ENCODE data around the gene SUSD6. TPM values are rescaled to one million over a fixed set of nuclear protein-coding genes. Genes with fewer than 3 reads are reported as not detected.

Gene SUSD6
- total RNA-seq, 1 experiment from 2014 or later, result 24.1 TPM

DNA sequence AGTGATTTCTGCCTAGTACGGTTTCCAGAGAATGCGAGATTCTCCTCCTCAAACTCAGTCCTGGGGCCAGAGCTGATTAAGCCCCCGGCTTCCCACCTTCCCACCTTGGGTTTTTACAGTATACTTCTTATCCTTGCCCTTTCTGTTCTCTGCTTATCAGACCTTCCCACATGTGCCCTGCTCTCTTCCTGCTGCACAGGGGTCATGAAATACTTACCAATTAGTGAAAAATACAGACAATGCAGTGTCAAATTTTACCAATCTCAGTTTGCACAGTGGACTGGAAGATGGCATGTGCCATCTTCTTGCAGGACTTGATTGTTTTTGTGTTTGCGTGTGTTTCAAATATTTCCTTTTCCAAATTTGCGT lies 14.7 kb downstream of the SUSD6 start:
- ChIA-PET POLR2A (ENCODE audit: unreplicated experiment) (no interaction called here), CTCF (no interaction called here)
- TF ChIP-seq, protein P1, sequence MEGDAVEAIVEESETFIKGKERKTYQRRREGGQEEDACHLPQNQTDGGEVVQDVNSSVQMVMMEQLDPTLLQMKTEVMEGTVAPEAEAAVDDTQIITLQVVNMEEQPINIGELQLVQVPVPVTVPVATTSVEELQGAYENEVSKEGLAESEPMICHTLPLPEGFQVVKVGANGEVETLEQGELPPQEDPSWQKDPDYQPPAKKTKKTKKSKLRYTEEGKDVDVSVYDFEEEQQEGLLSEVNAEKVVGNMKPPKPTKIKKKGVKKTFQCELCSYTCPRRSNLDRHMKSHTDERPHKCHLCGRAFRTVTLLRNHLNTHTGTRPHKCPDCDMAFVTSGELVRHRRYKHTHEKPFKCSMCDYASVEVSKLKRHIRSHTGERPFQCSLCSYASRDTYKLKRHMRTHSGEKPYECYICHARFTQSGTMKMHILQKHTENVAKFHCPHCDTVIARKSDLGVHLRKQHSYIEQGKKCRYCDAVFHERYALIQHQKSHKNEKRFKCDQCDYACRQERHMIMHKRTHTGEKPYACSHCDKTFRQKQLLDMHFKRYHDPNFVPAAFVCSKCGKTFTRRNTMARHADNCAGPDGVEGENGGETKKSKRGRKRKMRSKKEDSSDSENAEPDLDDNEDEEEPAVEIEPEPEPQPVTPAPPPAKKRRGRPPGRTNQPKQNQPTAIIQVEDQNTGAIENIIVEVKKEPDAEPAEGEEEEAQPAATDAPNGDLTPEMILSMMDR (conservative IDR thresholded peaks at IDR 0.05), result no peak
- TF ChIP-seq EZH2 (IDR thresholded peaks at IDR 0.05; ENCODE audit: low read depth), result no peak
- Histone ChIP-seq H3K4me2 (no peak overlapping the region), H3F3A (ENCODE audit: insufficient read depth, low read depth) (peaks cover 6% of the 10 kb centered on the region; the same call in 1 of the 2 replicates), H3K9me2 (ENCODE audit: insufficient read depth) (no peaks in the 10 kb centered on the region), H3K9me3 (ENCODE audit: insufficient read depth, low read depth) (no peaks in the 10 kb centered on the region), H3K27me3 (ENCODE audit: insufficient read depth, low read depth) (no peaks in the 10 kb centered on the region), H3K27ac (no peak overlapping the region), H2AFZ (no peak overlapping the region), H3K4me3 (no peak overlapping the region), H3K4me1 (replicated peaks; ENCODE audit: insufficient read depth) (peaks cover 6% of the 10 kb centered on the region), H4K20me1 (ENCODE audit: insufficient read depth) (no peaks in the 10 kb centered on the region), H3K79me2 (ENCODE audit: low read depth) (no peaks in the 10 kb centered on the region), H3K36me3 (ENCODE audit: low read depth) (no peaks in the 10 kb centered on the region)
- no TSS peak for BruUV-seq (replicated peaks)
- intact Hi-C loops (cut with micrococcal nuclease; ENCODE audit: unreplicated experiment), result no loop called here
- DNase-seq, result no peak

GRCh38 chr14:69629225-69630127 lies 18.1 kb downstream of the SUSD6 start:
- peaks cover 28% of the 10 kb centered on the region for H3K4me1 ChIP-seq (replicated peaks; ENCODE audit: insufficient read depth)
- no peaks in the 10 kb centered on the region; the same call in 1 of the 2 replicates for H3F3A ChIP-seq (ENCODE audit: insufficient read depth, low read depth)
- no peak overlapping the region for H3K4me3 ChIP-seq
- no peak for TF ChIP-seq EZH2 (IDR thresholded peaks at IDR 0.05; ENCODE audit: low read depth)
- H4K20me1 ChIP-seq (ENCODE audit: insufficient read depth), result no peaks in the 10 kb centered on the region
- no peak overlapping the region for H3K4me2 ChIP-seq
- H3K27ac ChIP-seq, result no peak overlapping the region
- no peak overlapping the region for H2AFZ ChIP-seq
- H3K79me2 ChIP-seq (ENCODE audit: low read depth), result no peaks in the 10 kb centered on the region
- H3K9me3 ChIP-seq (ENCODE audit: insufficient read depth, low read depth), result no peaks in the 10 kb centered on the region
- no peaks in the 10 kb centered on the region for H3K9me2 ChIP-seq (ENCODE audit: insufficient read depth)
- no peaks in the 10 kb centered on the region for H3K36me3 ChIP-seq (ENCODE audit: low read depth)
- intact Hi-C loops (cut with micrococcal nuclease; ENCODE audit: unreplicated experiment), result loop anchor here (2.0 kb wide), 2 partner anchors 17 to 29 kb away; no protein-coding TSS in a partner anchor
- ChIA-PET POLR2A (ENCODE audit: unreplicated experiment) (interaction anchor here (0.6 kb wide), 1 partner anchor 35 kb away, joined by 8 read pairs; no protein-coding TSS in a partner anchor), CTCF (no interaction called here)
- no TSS peak for BruUV-seq (replicated peaks)
- H3K27me3 ChIP-seq (ENCODE audit: insufficient read depth, low read depth), result no peaks in the 10 kb centered on the region
- DNase-seq, result no peak

DNA sequence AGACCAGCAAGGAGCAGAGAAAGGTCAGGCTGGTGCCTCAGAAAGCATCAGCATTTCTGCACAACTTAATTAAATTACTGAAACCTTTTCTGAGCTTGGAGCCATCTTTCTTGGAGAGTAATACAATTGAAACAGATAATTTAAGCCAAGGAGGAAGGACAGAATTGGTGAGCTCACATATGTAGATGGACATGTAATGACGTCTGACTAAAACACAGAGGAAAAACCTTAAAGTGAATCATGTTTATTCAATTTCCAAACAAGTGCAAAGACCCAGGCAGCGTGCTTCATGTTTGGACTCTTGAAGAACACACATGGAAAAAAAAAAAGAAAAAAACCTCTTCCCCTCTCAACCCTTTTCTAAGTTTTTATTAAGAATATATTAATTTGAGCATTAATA lies 19.0 kb downstream of the SUSD6 start:
- no peak for DNase-seq
- no peaks in the 10 kb centered on the region; the same call in 1 of the 2 replicates for H3F3A ChIP-seq (ENCODE audit: insufficient read depth, low read depth)
- H3K79me2 ChIP-seq (ENCODE audit: low read depth), result no peaks in the 10 kb centered on the region
- no peaks in the 10 kb centered on the region for H3K27me3 ChIP-seq (ENCODE audit: insufficient read depth, low read depth)
- POLR2A ChIA-PET (ENCODE audit: unreplicated experiment), result interaction anchor here (0.5 kb wide), 2 partner anchors 9 to 33 kb away, joined by 3 read pairs; no protein-coding TSS in a partner anchor
- no peaks in the 10 kb centered on the region for H3K36me3 ChIP-seq (ENCODE audit: low read depth)
- CTCF ChIA-PET, result no interaction called here
- intact Hi-C loops (cut with micrococcal nuclease; ENCODE audit: unreplicated experiment), result loop anchor here (2.0 kb wide), 2 partner anchors 18 to 28 kb away; no protein-coding TSS in a partner anchor
- peaks cover 28% of the 10 kb centered on the region for H3K4me1 ChIP-seq (replicated peaks; ENCODE audit: insufficient read depth)
- no peak overlapping the region for H3K27ac ChIP-seq
- no peak overlapping the region for H3K4me2 ChIP-seq
- H3K4me3 ChIP-seq, result no peak overlapping the region
- no peak for TF ChIP-seq EZH2 (IDR thresholded peaks at IDR 0.05; ENCODE audit: low read depth)
- TF ChIP-seq, protein P1 (conservative IDR thresholded peaks at IDR 0.05), result no peak
- H3K9me2 ChIP-seq (ENCODE audit: insufficient read depth), result no peaks in the 10 kb centered on the region
- no peaks in the 10 kb centered on the region for H3K9me3 ChIP-seq (ENCODE audit: insufficient read depth, low read depth)
- no TSS peak for BruUV-seq (replicated peaks)
- H4K20me1 ChIP-seq (ENCODE audit: insufficient read depth), result no peaks in the 10 kb centered on the region
- H2AFZ ChIP-seq, result no peak overlapping the region

All from PC-9 (cell line).